ENCODE results near the gene TTLL8. TPM values are rescaled to one million over a fixed set of nuclear protein-coding genes. Genes with fewer than 3 reads are reported as not detected.

TTLL8 gene
- polyA plus RNA-seq, 1 experiment, result not detected

DNA sequence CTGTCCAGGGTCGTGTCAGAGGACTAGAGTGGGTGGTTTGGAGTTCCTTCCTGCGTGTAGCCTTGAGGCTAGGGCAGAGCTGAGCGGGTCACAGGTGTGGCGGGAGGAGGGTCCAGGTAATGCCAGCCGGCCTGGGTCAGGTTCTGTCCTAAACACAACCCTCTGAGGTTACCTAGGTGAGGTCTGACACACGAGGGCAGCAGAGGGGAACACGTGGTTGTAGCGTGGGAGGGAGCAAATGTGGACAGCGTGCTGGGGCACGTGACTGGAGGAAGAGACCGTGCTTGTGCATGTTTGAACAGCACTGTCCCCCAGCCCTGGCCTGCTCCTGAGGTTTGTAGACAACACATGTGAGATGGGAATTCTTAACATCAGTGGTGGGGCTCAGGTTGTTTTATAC is 44.8 kb upstream of the TTLL8 start:
- no peak overlapping the region for H3K4me3 ChIP-seq (ENCODE audit: low read depth, low read length)
- DNase-seq (ENCODE audit: low read depth, low spot score), result no peak
- H3K27me3 ChIP-seq (ENCODE audit: control insufficient read depth, insufficient read depth, low read length), result no peaks in the 10 kb centered on the region
- no peaks in the 10 kb centered on the region for H3K9me3 ChIP-seq (ENCODE audit: control insufficient read depth, insufficient read depth, low read length)
- TF ChIP-seq, protein P1, sequence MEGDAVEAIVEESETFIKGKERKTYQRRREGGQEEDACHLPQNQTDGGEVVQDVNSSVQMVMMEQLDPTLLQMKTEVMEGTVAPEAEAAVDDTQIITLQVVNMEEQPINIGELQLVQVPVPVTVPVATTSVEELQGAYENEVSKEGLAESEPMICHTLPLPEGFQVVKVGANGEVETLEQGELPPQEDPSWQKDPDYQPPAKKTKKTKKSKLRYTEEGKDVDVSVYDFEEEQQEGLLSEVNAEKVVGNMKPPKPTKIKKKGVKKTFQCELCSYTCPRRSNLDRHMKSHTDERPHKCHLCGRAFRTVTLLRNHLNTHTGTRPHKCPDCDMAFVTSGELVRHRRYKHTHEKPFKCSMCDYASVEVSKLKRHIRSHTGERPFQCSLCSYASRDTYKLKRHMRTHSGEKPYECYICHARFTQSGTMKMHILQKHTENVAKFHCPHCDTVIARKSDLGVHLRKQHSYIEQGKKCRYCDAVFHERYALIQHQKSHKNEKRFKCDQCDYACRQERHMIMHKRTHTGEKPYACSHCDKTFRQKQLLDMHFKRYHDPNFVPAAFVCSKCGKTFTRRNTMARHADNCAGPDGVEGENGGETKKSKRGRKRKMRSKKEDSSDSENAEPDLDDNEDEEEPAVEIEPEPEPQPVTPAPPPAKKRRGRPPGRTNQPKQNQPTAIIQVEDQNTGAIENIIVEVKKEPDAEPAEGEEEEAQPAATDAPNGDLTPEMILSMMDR (IDR thresholded peaks at IDR 0.05; ENCODE audit: low read depth, low read length), result no peak
- POLR2A ChIA-PET, result interaction anchor here (0.7 kb wide), 1 partner anchor 199 kb away, joined by 4 read pairs; no protein-coding TSS in a partner anchor
- CTCF ChIA-PET, result no interaction called here
- H3K27ac ChIP-seq (ENCODE audit: low read depth, low read length), result no peak overlapping the region

DNA sequence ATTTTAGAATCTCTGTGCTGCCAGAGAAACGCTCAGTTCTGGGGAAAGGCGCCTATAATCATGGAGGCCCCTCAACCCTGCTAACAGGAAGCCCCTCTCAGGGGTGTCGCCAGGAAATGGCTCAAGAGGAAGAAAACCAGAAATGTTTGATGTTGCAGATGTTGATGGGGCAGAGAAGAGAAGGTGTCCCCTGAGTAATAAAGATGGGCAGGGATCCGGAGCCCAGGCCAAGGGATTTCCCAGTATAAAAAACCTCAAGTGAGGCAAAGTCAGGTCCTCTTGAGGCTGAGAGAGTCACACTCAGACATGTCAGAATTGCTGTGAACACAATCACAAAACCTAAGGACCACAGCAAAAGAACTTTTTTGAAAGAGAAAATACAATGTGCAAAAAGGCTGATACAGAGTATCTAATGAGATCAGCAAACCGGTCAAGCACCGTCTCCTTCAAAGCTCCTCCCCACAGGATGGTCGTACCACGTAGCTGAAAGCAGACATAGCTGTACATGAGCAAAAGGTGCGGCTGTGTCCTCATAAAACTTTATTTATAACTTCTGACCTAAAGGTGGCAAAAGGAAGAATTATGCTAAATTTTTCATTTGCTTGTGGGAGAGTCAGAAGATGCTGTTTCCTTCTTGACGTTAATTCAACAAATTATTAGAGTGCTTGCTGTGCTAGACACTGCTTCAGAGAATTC is 43.9 kb upstream of the TTLL8 start:
- Histone ChIP-seq H3K27ac (ENCODE audit: low read depth, low read length) (no peak overlapping the region), H3K4me3 (ENCODE audit: low read depth, low read length) (no peak overlapping the region), H3K27me3 (ENCODE audit: control insufficient read depth, insufficient read depth, low read length) (no peaks in the 10 kb centered on the region), H3K9me3 (ENCODE audit: control insufficient read depth, insufficient read depth, low read length) (no peaks in the 10 kb centered on the region)
- ChIA-PET CTCF (no interaction called here), POLR2A (interaction anchor here (0.9 kb wide), 1 partner anchor 9 kb away, joined by 3 read pairs; no protein-coding TSS in a partner anchor)
- TF ChIP-seq, protein P1 (IDR thresholded peaks at IDR 0.05; ENCODE audit: low read depth, low read length), result no peak
- DNase-seq (ENCODE audit: low read depth, low spot score), result no peak

DNA sequence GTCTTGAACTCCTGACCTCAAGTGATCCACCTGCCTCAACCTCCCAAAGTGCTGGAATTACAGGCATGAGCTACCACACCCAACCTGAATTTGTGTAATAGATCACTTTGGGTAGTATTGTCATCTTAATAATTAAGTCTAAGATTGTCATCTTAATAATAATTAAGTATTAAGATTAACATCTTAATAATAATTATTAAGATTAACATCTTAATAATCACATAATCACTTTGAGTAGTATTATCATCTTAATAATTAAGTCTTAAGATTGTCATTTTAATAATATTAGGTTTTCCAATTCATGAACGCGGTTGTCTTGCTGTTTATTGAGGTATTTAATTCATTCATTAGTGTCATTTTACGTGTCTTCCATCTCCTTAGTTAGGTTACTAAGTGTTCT is 40.0 kb upstream of the TTLL8 start:
- POLR2A ChIA-PET, result no interaction called here
- H3K4me3 ChIP-seq (ENCODE audit: low read depth, low read length), result no peak overlapping the region
- peaks cover 3% of the 10 kb centered on the region for H3K27me3 ChIP-seq (ENCODE audit: control insufficient read depth, insufficient read depth, low read length)
- TF ChIP-seq, protein P1 (IDR thresholded peaks at IDR 0.05; ENCODE audit: low read depth, low read length), result no peak
- H3K27ac ChIP-seq (ENCODE audit: low read depth, low read length), result no peak overlapping the region
- H3K9me3 ChIP-seq (ENCODE audit: control insufficient read depth, insufficient read depth, low read length), result no peaks in the 10 kb centered on the region
- no peak for DNase-seq (ENCODE audit: low read depth, low spot score)
- CTCF ChIA-PET, result no interaction called here

DNA sequence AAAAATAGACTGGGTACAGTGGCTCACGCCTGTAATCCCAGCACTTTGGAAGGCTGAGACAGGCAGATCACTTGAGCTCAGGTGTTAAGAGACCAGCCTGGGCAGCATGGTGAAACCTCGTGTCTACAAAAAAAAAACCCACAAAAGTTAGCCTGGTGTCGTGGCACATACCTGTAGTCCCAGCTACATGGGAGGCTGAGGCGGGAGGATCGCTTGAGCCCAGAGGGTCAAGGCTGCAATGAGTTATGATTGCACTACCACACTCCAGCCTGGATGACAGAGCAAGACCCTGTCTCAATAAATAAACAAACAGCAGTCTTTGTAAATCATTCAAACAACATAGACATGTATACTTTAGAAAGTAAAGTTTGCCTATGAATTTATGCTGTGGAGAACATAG is 34.2 kb upstream of the TTLL8 start:
- Histone ChIP-seq H3K27me3 (ENCODE audit: control insufficient read depth, insufficient read depth, low read length) (peaks cover 6% of the 10 kb centered on the region), H3K4me3 (ENCODE audit: low read depth, low read length) (no peak overlapping the region), H3K27ac (ENCODE audit: low read depth, low read length) (no peak overlapping the region), H3K9me3 (ENCODE audit: control insufficient read depth, insufficient read depth, low read length) (peaks cover 27% of the 10 kb centered on the region)
- DNase-seq (ENCODE audit: low read depth, low spot score), result no peak
- TF ChIP-seq, protein P1 (IDR thresholded peaks at IDR 0.05; ENCODE audit: low read depth, low read length), result no peak
- ChIA-PET CTCF (no interaction called here), POLR2A (no interaction called here)

DNA sequence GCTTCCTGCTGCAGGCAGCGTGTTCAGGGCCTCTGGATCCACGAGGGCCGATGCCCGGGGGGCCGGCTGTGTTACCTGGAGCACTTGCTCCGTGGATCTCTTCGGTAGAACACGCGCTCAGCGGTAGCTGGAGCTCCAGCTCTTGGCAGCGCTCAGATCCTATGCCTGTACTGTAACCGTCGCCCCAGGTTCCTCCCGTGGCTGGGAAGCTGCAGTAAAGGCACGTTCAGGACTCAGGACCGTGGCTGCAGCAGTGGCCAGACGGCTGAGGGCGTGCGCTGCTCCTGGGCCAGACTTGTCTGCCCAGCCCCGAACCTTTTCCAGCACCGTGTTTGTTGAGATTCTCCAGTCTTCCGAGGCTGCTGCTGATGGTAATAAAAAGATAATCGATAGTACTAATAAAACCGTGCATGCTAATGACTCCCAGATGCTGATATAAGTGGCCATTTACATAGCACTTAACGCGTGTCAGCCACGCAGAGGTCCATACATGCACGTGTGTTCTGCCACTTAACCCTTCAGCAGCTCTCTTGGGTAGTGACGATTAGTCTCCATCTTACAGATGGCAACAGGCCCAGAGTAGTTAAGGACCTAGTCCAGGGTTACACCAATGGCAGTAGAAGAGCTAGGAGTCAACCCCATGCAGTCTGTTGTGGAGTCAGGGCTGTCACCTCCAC is 33.1 kb upstream of the TTLL8 start:
- TF ChIP-seq, protein P1 (IDR thresholded peaks at IDR 0.05; ENCODE audit: low read depth, low read length), result no peak
- Histone ChIP-seq H3K9me3 (ENCODE audit: control insufficient read depth, insufficient read depth, low read length) (peaks cover 31% of the 10 kb centered on the region), H3K4me3 (ENCODE audit: low read depth, low read length) (no peak overlapping the region), H3K27me3 (ENCODE audit: control insufficient read depth, insufficient read depth, low read length) (peaks cover 6% of the 10 kb centered on the region), H3K27ac (ENCODE audit: low read depth, low read length) (no peak overlapping the region)
- CTCF ChIA-PET, result no interaction called here
- DNase-seq (ENCODE audit: low read depth, low spot score), result no peak
- POLR2A ChIA-PET, result no interaction called here
